Colonic mucosa (tissue), 4 donors: ENCODE measurements around the gene TTC3. TPM values are rescaled to one million over a fixed set of nuclear protein-coding genes. Genes with fewer than 3 reads are reported as not detected.
"Not testable (repeated sequence)": the region's sequence is repeated elsewhere in the genome, so short reads cannot be mapped to it uniquely, and the experiment has no call there.

ENCODE experiments used
- DNase-seq: peaks from one replicate; pipeline ENCODE4 v3.0.0-alpha.2; 2020
- H3K27ac ChIP-seq: fragments of 200-600 bp; one replicate; pipeline ENCODE4 v1.8.0; 2021
- H3K27me3 ChIP-seq: fragments of 200-600 bp; one replicate; pipeline ENCODE4 v1.8.0; 2021
- H3K36me3 ChIP-seq: fragments of 200-600 bp; one replicate; pipeline ENCODE4 v1.8.0; 2021
- H3K4me1 ChIP-seq: fragments of 200-600 bp; one replicate; pipeline ENCODE4 v1.8.0; 2021; ENCODE audit warnings: mild to moderate bottlenecking
- H3K4me3 ChIP-seq: fragments of 200-600 bp; one replicate; pipeline ENCODE4 v1.8.0; 2021
- H3K9ac ChIP-seq, 2 donors: one replicate each; pipeline ENCODE4 v1.7.0; 2013; ENCODE audit warnings: control low read depth in 2 of 2, low read depth in 2 of 2, low read length in 2 of 2
- H3K9me3 ChIP-seq: fragments of 200-600 bp; one replicate; pipeline ENCODE4 v1.8.0; 2021
- CTCF ChIP-seq: fragments of 200-600 bp; IDR thresholded peaks from one replicate; pipeline ENCODE4 v1.8.0; 2022; ENCODE audit warnings: antibody characterized with exemption, mild to moderate bottlenecking
- intact Hi-C: fragments of 100-400 bp; cut with DNase I; formaldehyde crosslinking; loops from one replicate; pipeline ENCODE4 v1.14.1; 2022
- total RNA-seq, 2 donors: library from RNA; stranded (reverse); fragmentation: NEBNext Ultra II Directional in 1 of 2; extraction: Animal tissue kit (Norgen Biotek cat#: 25700) in 1 of 2; gene quantifications; one replicate each; pipeline ENCODE4 v1.2.1, GENCODE V29; 2021
- donor health status: healthy.
- donor health status: DM: no; HTN: no; CAD: no.
- donor health status: DM: no; HTN: no; CAD: no.

TTC3 gene
- total RNA-seq, 2 donors from 2014 or later = 85.8 to 125 TPM

DNA sequence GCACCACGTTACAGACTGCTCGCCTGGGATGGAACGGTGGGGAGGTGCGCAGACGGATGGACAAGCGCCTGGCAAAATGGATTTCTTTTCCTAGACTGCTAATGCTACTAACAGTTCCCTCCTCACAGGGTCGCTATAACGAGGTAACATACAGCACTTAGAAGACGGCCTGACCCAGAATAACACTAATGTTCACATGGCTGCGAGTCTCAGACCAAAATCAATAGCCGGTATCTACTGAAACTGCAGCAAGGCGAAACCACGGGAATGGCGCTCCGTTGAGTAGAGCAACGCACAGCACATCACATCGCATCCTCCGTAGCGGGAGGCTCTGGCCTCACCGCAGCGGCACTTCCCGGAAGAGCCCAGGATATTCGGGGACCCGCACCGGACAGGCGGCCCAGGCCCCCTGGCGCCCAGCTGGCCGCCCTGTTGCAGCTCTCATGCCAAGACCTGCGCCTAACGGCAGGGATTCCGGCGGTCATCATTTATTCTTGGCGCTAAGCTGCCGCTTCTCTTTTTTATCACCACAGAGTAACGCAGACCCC is 147.5 kb downstream of the TTC3 start:
- H3K9ac ChIP-seq = peak overlapping the region; percentile 28 to 75

GRCh38 chr21:37220981-37221664 is 148.1 kb downstream of the TTC3 start:
- no peak for TF ChIP-seq CTCF
- intact Hi-C loops = no loop called here
- H3K27ac ChIP-seq = peak overlapping the region; percentile 65

More for the DNA sequence above, 147.5 kb downstream of the TTC3 start:
- no peaks in the 10 kb centered on the region for H3K27me3 ChIP-seq
- intact Hi-C loops = no loop called here
- peak overlapping the region; percentile 65 for H3K27ac ChIP-seq
- H3K9me3 ChIP-seq = no peaks in the 10 kb centered on the region
- no peak for DNase-seq
- H3K4me3 ChIP-seq = peak overlapping the region; percentile 61
- H3K4me1 ChIP-seq = no peaks in the 10 kb centered on the region
- no peak for TF ChIP-seq CTCF
- H3K36me3 ChIP-seq = no peaks in the 10 kb centered on the region

GRCh38 chr21:37222248-37222647 is 149.2 kb downstream of the TTC3 start:
- H3K27ac ChIP-seq, H3K4me3 ChIP-seq, DNase-seq, H3K9me3 ChIP-seq, H3K4me1 ChIP-seq, H3K36me3 ChIP-seq, intact Hi-C loops, H3K9ac ChIP-seq, H3K27me3 ChIP-seq: not testable (repeated sequence)

More at GRCh38 chr21:37220981-37221664, 148.1 kb downstream of the TTC3 start:
- H3K9me3 ChIP-seq = no peaks in the 10 kb centered on the region
- no peaks in the 10 kb centered on the region for H3K4me1 ChIP-seq
- H3K9ac ChIP-seq = peak overlapping the region; percentile 28 to 75
- peak overlapping the region; percentile 61 for H3K4me3 ChIP-seq
- H3K36me3 ChIP-seq = no peaks in the 10 kb centered on the region
- DNase-seq = peak; percentile 95
- H3K27me3 ChIP-seq = no peaks in the 10 kb centered on the region

DNA sequence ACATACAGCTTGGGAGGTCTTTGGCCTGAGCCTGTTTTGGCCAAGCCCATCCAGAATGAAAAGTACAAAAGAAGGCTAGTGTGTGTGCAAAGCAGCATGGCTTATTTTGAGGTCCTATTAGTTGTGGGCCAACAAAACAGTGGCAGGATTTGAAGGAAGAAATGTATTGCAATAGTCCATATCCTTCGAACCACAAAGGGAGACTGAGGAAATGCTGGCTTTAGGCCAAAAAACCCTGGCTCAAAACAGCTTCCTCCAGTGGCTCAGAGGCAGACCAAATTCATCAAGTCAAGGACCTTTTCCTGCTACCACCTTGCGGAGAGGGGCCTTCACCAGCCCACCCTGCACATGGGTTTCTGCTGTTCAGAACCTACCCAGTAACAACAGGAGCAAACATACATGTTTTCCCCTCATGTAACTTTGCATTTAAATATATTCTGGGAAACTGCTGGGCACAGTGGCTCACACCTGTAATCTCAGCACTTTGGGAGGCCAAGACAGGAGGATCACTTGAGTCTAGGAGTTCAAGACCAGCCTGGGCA is 150.8 kb downstream of the TTC3 start:
- DNase-seq = no peak
- intact Hi-C loops = no loop called here
- Histone ChIP-seq H3K9me3 (no peaks in the 10 kb centered on the region), H3K4me1 (no peaks in the 10 kb centered on the region), H3K27ac (no peak overlapping the region), H3K4me3 (no peak overlapping the region), H3K9ac (no peak overlapping the region), H3K27me3 (no peaks in the 10 kb centered on the region), H3K36me3 (peaks cover 14% of the 10 kb centered on the region)
- no peak for TF ChIP-seq CTCF

- intact Hi-C loops = no loop called here
- TF ChIP-seq CTCF = no peak
- Histone ChIP-seq H3K27me3 (no peaks in the 10 kb centered on the region), H3K9ac (no peak overlapping the region), H3K9me3 (no peaks in the 10 kb centered on the region), H3K27ac (no peak overlapping the region), H3K36me3 (peaks cover 14% of the 10 kb centered on the region), H3K4me1 (no peaks in the 10 kb centered on the region), H3K4me3 (no peak overlapping the region)
- no peak for DNase-seq
These were observed 152.1 kb downstream of the TTC3 start for GRCh38 chr21:37224861-37225839.
